ENCODE measurements around the gene MAP3K12. TPM values are rescaled to one million over a fixed set of nuclear protein-coding genes. Genes with fewer than 3 reads are reported as not detected.

MAP3K12 gene
- total RNA-seq, 2 experiments from 2014 or later = 7.2 to 13.4 TPM

GRCh38 chr12:53472056-53472582 lies 27.1 kb downstream of the MAP3K12 start:
- Histone ChIP-seq H3K36me3 (ENCODE audit: insufficient read depth, low read length) (peaks cover 99% of the 10 kb centered on the region), H3K27ac (ENCODE audit: low read depth, low read length, poor library complexity, severe bottlenecking) (no peak overlapping the region), H4K20me1 (ENCODE audit: insufficient read depth, low read length) (peaks cover 36% of the 10 kb centered on the region), H3K9me2 (ENCODE audit: insufficient read depth, low read length) (no peaks in the 10 kb centered on the region), H3K9me3 (ENCODE audit: low read length) (no peaks in the 10 kb centered on the region), H3K4me3 (ENCODE audit: low read depth, low read length, poor library complexity, severe bottlenecking) (no peak overlapping the region), H3K4me1 (ENCODE audit: insufficient read depth, low read length, poor library complexity, severe bottlenecking) (peaks cover 19% of the 10 kb centered on the region), H3K79me2 (ENCODE audit: insufficient read depth, low read depth, low read length) (peaks cover 69% of the 10 kb centered on the region), H3K4me2 (ENCODE audit: low read length) (no peak overlapping the region), H2AFZ (ENCODE audit: low read length) (no peak overlapping the region)
- no peak for DNase-seq (ENCODE audit: low spot score)
- BruUV-seq (replicated peaks) = no TSS peak
- ChIA-PET POLR2A (interaction anchor here (0.6 to 1.0 kb wide), 3 partner anchors 10 to 1694 kb away, joined by 3 to 15 read pairs (median 5); no protein-coding TSS in a partner anchor), CTCF (ENCODE audit: unreplicated experiment) (no interaction called here)
- intact Hi-C loops (cut with micrococcal nuclease; ENCODE audit: unreplicated experiment) = no loop called here
- TF ChIP-seq EZH2phosphoT487 (IDR thresholded peaks at IDR 0.05; ENCODE audit: borderline replicate concordance, low read depth, low read length) = no peak
- TF ChIP-seq CTCF (conservative IDR thresholded peaks at IDR 0.05; ENCODE audit: low read length) = no peak

- CTCF ChIA-PET (ENCODE audit: unreplicated experiment) = interaction anchor here (0.6 kb wide), 1 partner anchor 80 kb away, joined by 3 read pairs; no protein-coding TSS in a partner anchor
- Histone ChIP-seq H3K9me2 (ENCODE audit: insufficient read depth, low read length) (no peaks in the 10 kb centered on the region), H3K4me2 (ENCODE audit: low read length) (no peak overlapping the region), H3K4me1 (ENCODE audit: insufficient read depth, low read length, poor library complexity, severe bottlenecking) (peaks cover 24% of the 10 kb centered on the region), H3K36me3 (ENCODE audit: insufficient read depth, low read length) (peaks cover 99% of the 10 kb centered on the region), H2AFZ (ENCODE audit: low read length) (no peak overlapping the region), H3K4me3 (ENCODE audit: low read depth, low read length, poor library complexity, severe bottlenecking) (no peak overlapping the region), H3K27ac (ENCODE audit: low read depth, low read length, poor library complexity, severe bottlenecking) (no peak overlapping the region), H4K20me1 (ENCODE audit: insufficient read depth, low read length) (peaks cover 30% of the 10 kb centered on the region; the same call in 1 of the 2 replicates), H3K79me2 (ENCODE audit: insufficient read depth, low read depth, low read length) (peaks cover 47% of the 10 kb centered on the region; the same call in 1 of the 2 replicates), H3K9me3 (ENCODE audit: low read length) (no peaks in the 10 kb centered on the region)
- intact Hi-C loops (cut with micrococcal nuclease; ENCODE audit: unreplicated experiment) = no loop called here
- DNase-seq (ENCODE audit: low spot score) = no peak
- POLR2A ChIA-PET = interaction anchor here (0.8 kb wide), 1 partner anchor 23 kb away, joined by 3 read pairs; no protein-coding TSS in a partner anchor
- TSS peak; percentile 31 for BruUV-seq (replicated peaks)
- TF ChIP-seq EZH2phosphoT487 (IDR thresholded peaks at IDR 0.05; ENCODE audit: borderline replicate concordance, low read depth, low read length) (no peak), CTCF (conservative IDR thresholded peaks at IDR 0.05; ENCODE audit: low read length) (no peak)
Measured at GRCh38 chr12:53468282-53468681, 31.0 kb downstream of the MAP3K12 start.

GRCh38 chr12:53467880-53468279 lies 31.4 kb downstream of the MAP3K12 start:
- Histone ChIP-seq H3K9me3 (ENCODE audit: low read length) (no peaks in the 10 kb centered on the region), H3K9me2 (ENCODE audit: insufficient read depth, low read length) (no peaks in the 10 kb centered on the region), H3K36me3 (ENCODE audit: insufficient read depth, low read length) (peaks cover 99% of the 10 kb centered on the region), H3K79me2 (ENCODE audit: insufficient read depth, low read depth, low read length) (peaks cover 49% of the 10 kb centered on the region; the same call in 1 of the 2 replicates), H3K27ac (ENCODE audit: low read depth, low read length, poor library complexity, severe bottlenecking) (no peak overlapping the region), H3K4me1 (ENCODE audit: insufficient read depth, low read length, poor library complexity, severe bottlenecking) (peaks cover 24% of the 10 kb centered on the region), H3K4me2 (ENCODE audit: low read length) (no peak overlapping the region), H2AFZ (ENCODE audit: low read length) (no peak overlapping the region), H4K20me1 (ENCODE audit: insufficient read depth, low read length) (peaks cover 34% of the 10 kb centered on the region; the same call in 1 of the 2 replicates), H3K4me3 (ENCODE audit: low read depth, low read length, poor library complexity, severe bottlenecking) (no peak overlapping the region)
- no peak for TF ChIP-seq CTCF (conservative IDR thresholded peaks at IDR 0.05; ENCODE audit: low read length)
- intact Hi-C loops (cut with micrococcal nuclease; ENCODE audit: unreplicated experiment) = no loop called here
- POLR2A ChIA-PET = interaction anchor here (0.6 to 0.8 kb wide), 2 partner anchors 24 to 158 kb away, joined by 3 read pairs; partner anchors contain the start of gene ATF7
- CTCF ChIA-PET (ENCODE audit: unreplicated experiment) = interaction anchor here (0.6 kb wide), 1 partner anchor 79 kb away, joined by 3 read pairs; no protein-coding TSS in a partner anchor
- no peak for DNase-seq (ENCODE audit: low spot score)
- BruUV-seq (replicated peaks) = no TSS peak
